HEK293 (cell line): Measurements from ENCODE around the gene PTPRN2.
"Not testable (repeated sequence)": the region's sequence is repeated elsewhere in the genome, so short reads cannot be mapped to it uniquely, and the experiment has no call there.

Source experiments
- CTCF ChIA-PET: fragments of 350-600 bp; formaldehyde crosslinking; extraction: SDS; loops from one replicate; lab custom pipeline; 2021; ENCODE audit warnings: antibody characterized with exemption; lab: Yijun Ruan, JAX
- POLR2A ChIA-PET: fragments of 300-600 bp; formaldehyde crosslinking; extraction: SDS; loops from one replicate; lab custom pipeline; 2020; ENCODE audit warnings: antibody characterized with exemption, inconsistent platforms; lab: Yijun Ruan, JAX
- H3K27ac ChIP-seq: fragments of 200-500 bp; sonication (Bioruptor generic); 2 replicates; pipeline ENCODE4 v1.5.1; 2014; ENCODE audit warnings: low read depth, low read length, control low read depth, inconsistent platforms; ENCODE audit errors: extremely low read depth
- H3K36me3 ChIP-seq, 2 experiments: fragments of 200-500 bp in 1 of 2; sonication (Bioruptor generic) in 1 of 2; 1 replicate in 1 of 2; 2 replicates in 1 of 2; pipeline ENCODE4 v1.5.1; 2014 to 2017; ENCODE audit warnings: inconsistent platforms in 2 of 2, low read length in 2 of 2; ENCODE audit not compliant: control insufficient read depth in 2 of 2, insufficient read depth in 1 of 2
- H3K4me1 ChIP-seq: fragments of 200-500 bp; sonication (Bioruptor generic); 2 replicates; pipeline ENCODE4 v1.5.1; 2014; ENCODE audit warnings: mild to moderate bottlenecking, low read length, inconsistent platforms; ENCODE audit not compliant: control insufficient read depth, insufficient read depth
- H3K4me3 ChIP-seq: 2 replicates; pipeline ENCODE4 v1.5.1; 2011; ENCODE audit warnings: low read depth, mild to moderate bottlenecking, control low read depth, low read length, moderate library complexity
- H3K9me3 ChIP-seq: fragments of 200-500 bp; sonication (Bioruptor generic); 2 replicates; pipeline ENCODE4 v1.5.1; 2014; ENCODE audit warnings: low read depth, low read length, inconsistent platforms; ENCODE audit not compliant: control insufficient read depth, insufficient read depth
- CTCF ChIP-seq: fragments of 450-650 bp; formaldehyde crosslinking; IDR thresholded peaks from 2 replicates; pipeline ENCODE4 v1.5.1; 2016; ENCODE audit warnings: missing biosample characterization, missing genetic modification characterization
- GLIS2 ChIP-seq: fragments of 450-650 bp; formaldehyde crosslinking; IDR thresholded peaks from 2 replicates; pipeline ENCODE4 v1.5.1; 2016; ENCODE audit warnings: missing biosample characterization, missing genetic modification characterization
- OVOL3 ChIP-seq: fragments of 450-650 bp; formaldehyde crosslinking; IDR thresholded peaks from 2 replicates; pipeline ENCODE4 v1.5.1; 2016; ENCODE audit warnings: missing biosample characterization, missing genetic modification characterization
- PBX3 ChIP-seq: sonication (generic); formaldehyde crosslinking; IDR thresholded peaks from 2 replicates; pipeline ENCODE4 v1.8.1; 2022; ENCODE audit warnings: mild to moderate bottlenecking, moderate library complexity, missing genetic modification reagents
- SALL2 ChIP-seq: fragments of 450-650 bp; formaldehyde crosslinking; IDR thresholded peaks from 2 replicates; pipeline ENCODE4 v1.5.0; 2017; ENCODE audit warnings: missing biosample characterization, mild to moderate bottlenecking, missing genetic modification characterization, borderline replicate concordance
- SP7 ChIP-seq: fragments of 450-650 bp; formaldehyde crosslinking; IDR thresholded peaks from 2 replicates; pipeline ENCODE4 v1.5.1; 2016; ENCODE audit warnings: missing biosample characterization, missing genetic modification characterization
- ZBTB26 ChIP-seq: fragments of 450-650 bp; formaldehyde crosslinking; optimal IDR thresholded peaks from 2 replicates; pipeline ENCODE3; 2016; ENCODE audit warnings: missing biosample characterization, mild to moderate bottlenecking, missing genetic modification characterization
- ZIC2 ChIP-seq: fragments of 450-650 bp; formaldehyde crosslinking; IDR thresholded peaks from 2 replicates; pipeline ENCODE4 v1.5.1; 2016; ENCODE audit warnings: missing biosample characterization, missing genetic modification characterization
- ZNF140 ChIP-seq: fragments of 450-650 bp; formaldehyde crosslinking; IDR thresholded peaks from 2 replicates; pipeline ENCODE4 v1.5.1; 2016; ENCODE audit warnings: missing biosample characterization, missing genetic modification characterization
- ZNF280D ChIP-seq: fragments of 450-650 bp; formaldehyde crosslinking; IDR thresholded peaks from 2 replicates; pipeline ENCODE4 v1.5.1; 2016; ENCODE audit warnings: missing biosample characterization, missing genetic modification characterization
- ZNF366 ChIP-seq: fragments of 450-650 bp; formaldehyde crosslinking; conservative IDR thresholded peaks from 2 replicates; pipeline ENCODE4 v1.5.1; 2016; ENCODE audit warnings: missing biosample characterization, missing genetic modification characterization
- ZNF394 ChIP-seq: fragments of 450-650 bp; formaldehyde crosslinking; IDR thresholded peaks from 2 replicates; pipeline ENCODE4 v1.5.1; 2016; ENCODE audit warnings: missing biosample characterization, missing genetic modification characterization, mild to moderate bottlenecking, moderate library complexity, borderline replicate concordance
- ZNF501 ChIP-seq: fragments of 450-650 bp; formaldehyde crosslinking; IDR thresholded peaks from 2 replicates; pipeline ENCODE4 v1.5.1; 2016; ENCODE audit warnings: missing biosample characterization, missing genetic modification characterization
- ZSCAN16 ChIP-seq: fragments of 450-650 bp; formaldehyde crosslinking; IDR thresholded peaks from 2 replicates; pipeline ENCODE4 v1.5.1; 2016; ENCODE audit warnings: missing biosample characterization, missing genetic modification characterization

PTPRN2 gene

GRCh38 chr7:157846746-157847145, 740.9 kb downstream of the PTPRN2 start:
- H3K4me1 ChIP-seq, POLR2A ChIA-PET, H3K27ac ChIP-seq, H3K36me3 ChIP-seq, H3K4me3 ChIP-seq, CTCF ChIA-PET, H3K9me3 ChIP-seq: not testable (repeated sequence)
- 0 out of 2 replicates have a peak, but pooled peaks have one; percentile 58 for TF ChIP-seq ZSCAN16

- no peak for TF ChIP-seq ZNF501 (tag by site-specific recombination)
- no peak for TF ChIP-seq ZNF366 (tag by site-specific recombination)
- TF ChIP-seq ZNF394 (tag by site-specific recombination), result no peak
- TF ChIP-seq ZBTB26 (tag by site-specific recombination), result no peak
- TF ChIP-seq PBX3 (CRISPR knock-in tag), result no peak
- TF ChIP-seq ZNF140 (tag by site-specific recombination), result no peak
- TF ChIP-seq SP7, result no peak
- TF ChIP-seq OVOL3, result no peak
- no peak for TF ChIP-seq GLIS2 (tag by site-specific recombination)
- TF ChIP-seq CTCF (tag by site-specific recombination), result no peak
- TF ChIP-seq SALL2 (tag by site-specific recombination), result no peak
- Histone ChIP-seq H3K4me1 (no peaks in the 10 kb centered on the region), H3K9me3 (no peaks in the 10 kb centered on the region), H3K4me3 (no peak overlapping the region), H3K36me3 (no peaks in the 10 kb centered on the region), H3K27ac (no peak overlapping the region)
- CTCF ChIA-PET, result no interaction called here
- POLR2A ChIA-PET, result no interaction called here
Observed at GRCh38 chr7:157846271-157846670, 741.4 kb downstream of the PTPRN2 start.

GRCh38 chr7:157845203-157845835, 742.3 kb downstream of the PTPRN2 start:
- CTCF ChIA-PET, result no interaction called here

More at GRCh38 chr7:157845203-157845835, 742.3 kb downstream of the PTPRN2 start:
- Histone ChIP-seq H3K4me1 (no peaks in the 10 kb centered on the region), H3K4me3 (no peak overlapping the region), H3K36me3 (no peaks in the 10 kb centered on the region), H3K9me3 (no peaks in the 10 kb centered on the region), H3K27ac (no peak overlapping the region)
- POLR2A ChIA-PET, result no interaction called here
- TF ChIP-seq ZIC2 (peak; percentile 72), ZNF280D (tag by site-specific recombination) (no peak)
- TF ChIP-seq, all 188 proteins: peak for 1
